Measurements from ENCODE around the gene TBPL1.
"Not testable (repeated sequence)": the region's sequence is repeated elsewhere in the genome, so short reads cannot be mapped to it uniquely, and the experiment has no call there.

TBPL1 gene

GRCh38 chr6:133954657-133955576 lies 1.9 kb downstream of the TBPL1 start:
- no peak for DNase-seq

DNA sequence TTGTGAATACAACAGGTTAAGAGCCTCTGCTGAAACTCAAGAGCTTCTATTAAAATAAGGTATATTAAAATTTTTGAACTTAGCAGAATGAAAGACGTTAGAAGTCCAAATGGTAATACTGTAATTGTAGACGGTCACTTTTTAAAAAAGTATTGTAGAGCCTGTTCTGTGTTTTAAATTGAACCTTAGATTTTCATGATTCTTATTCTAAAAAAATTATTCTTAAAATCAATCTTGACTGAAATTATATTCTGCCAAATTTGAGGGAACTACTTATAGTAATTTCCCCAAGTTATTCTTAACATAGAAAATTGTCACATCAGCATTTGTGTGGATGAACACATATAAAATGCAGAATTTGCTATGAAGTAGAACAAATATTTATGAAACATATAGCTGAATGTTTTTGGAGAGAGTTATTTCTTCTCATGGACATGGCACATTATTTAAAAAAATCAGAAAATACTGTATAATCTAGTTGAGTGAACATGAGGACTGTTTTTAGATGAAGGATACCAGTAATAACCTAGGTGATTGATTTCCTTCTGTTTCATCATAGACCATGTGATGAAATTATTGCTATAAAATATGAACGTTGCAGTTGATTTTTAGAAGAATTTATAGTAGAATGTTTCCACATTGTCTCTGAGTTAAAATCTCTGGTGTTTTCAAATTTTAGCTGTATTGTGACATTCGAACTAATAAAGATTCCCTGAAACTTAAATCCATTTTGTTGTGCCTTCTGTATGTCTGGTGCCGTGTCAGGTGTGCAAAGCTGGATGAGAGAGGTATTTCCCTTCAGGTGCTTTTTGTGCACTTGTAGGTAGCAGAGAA lies 2.8 kb downstream of the TBPL1 start:
- DNase-seq, result no peak

GRCh38 chr6:133956416-133957049 lies 3.5 kb downstream of the TBPL1 start:
- DNase-seq, result no peak

- DNase-seq, result no peak
These were observed 4.2 kb downstream of the TBPL1 start for GRCh38 chr6:133957227-133957626.

- no peak for DNase-seq
These were observed 4.8 kb downstream of the TBPL1 start for GRCh38 chr6:133957780-133958242.

GRCh38 chr6:133958791-133959190 lies 5.8 kb downstream of the TBPL1 start:
- no peak for DNase-seq

GRCh38 chr6:133959667-133960368 lies 6.8 kb downstream of the TBPL1 start:
- no peak for DNase-seq

GRCh38 chr6:133961831-133962230 lies 8.8 kb downstream of the TBPL1 start:
- no peak for DNase-seq

- no peak for DNase-seq
These were observed 11.0 kb downstream of the TBPL1 start for GRCh38 chr6:133964052-133964451.

GRCh38 chr6:133964702-133965101 lies 11.7 kb downstream of the TBPL1 start:
- no peak for DNase-seq

GRCh38 chr6:133965817-133966360 lies 12.9 kb downstream of the TBPL1 start:
- no peak for DNase-seq

GRCh38 chr6:133966654-133967329 lies 13.8 kb downstream of the TBPL1 start:
- no peak for DNase-seq

DNA sequence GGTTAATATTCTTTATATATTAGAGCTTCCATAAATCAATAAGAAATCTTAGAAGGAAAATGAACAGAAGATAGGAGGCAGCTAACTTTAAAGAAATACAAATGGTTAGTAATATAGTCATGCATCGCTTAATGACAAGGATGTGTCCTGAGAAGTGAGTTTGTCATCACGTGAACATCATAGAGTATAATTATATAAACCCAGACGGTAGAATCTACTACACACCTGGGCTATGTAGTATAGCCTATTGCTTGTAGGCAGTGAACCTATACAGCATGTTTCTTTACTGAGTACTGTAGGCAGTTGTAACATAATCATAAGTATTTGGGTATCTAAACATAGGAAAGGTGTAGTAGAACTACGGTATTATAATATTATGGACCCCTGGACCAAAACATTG lies 14.3 kb downstream of the TBPL1 start:
- no peak for DNase-seq

- DNase-seq, result not testable (repeated sequence)
These were observed 14.8 kb downstream of the TBPL1 start for GRCh38 chr6:133967835-133968234.

GRCh38 chr6:133969285-133969920 lies 16.4 kb downstream of the TBPL1 start:
- no peak for DNase-seq

DNA sequence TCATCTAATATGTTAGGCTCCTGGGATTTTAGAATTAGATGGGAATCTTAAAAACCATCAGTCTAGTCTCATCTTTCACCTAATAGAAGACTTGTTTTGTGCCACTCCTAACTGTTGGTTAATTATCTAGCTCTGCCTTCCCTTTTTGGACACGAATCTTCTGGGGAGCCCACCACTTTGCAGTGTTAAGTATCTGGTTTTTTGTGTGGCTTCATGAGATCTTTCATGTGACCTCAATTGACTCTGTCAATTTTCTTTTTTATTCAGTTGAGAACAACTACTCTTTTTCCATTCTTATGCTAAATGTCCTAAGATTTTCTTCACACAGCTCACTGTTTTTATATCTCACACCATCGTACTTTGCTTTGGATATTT lies 16.9 kb downstream of the TBPL1 start:
- DNase-seq, result no peak

GRCh38 chr6:133971861-133972260 lies 18.8 kb downstream of the TBPL1 start:
- DNase-seq, result no peak

DNA sequence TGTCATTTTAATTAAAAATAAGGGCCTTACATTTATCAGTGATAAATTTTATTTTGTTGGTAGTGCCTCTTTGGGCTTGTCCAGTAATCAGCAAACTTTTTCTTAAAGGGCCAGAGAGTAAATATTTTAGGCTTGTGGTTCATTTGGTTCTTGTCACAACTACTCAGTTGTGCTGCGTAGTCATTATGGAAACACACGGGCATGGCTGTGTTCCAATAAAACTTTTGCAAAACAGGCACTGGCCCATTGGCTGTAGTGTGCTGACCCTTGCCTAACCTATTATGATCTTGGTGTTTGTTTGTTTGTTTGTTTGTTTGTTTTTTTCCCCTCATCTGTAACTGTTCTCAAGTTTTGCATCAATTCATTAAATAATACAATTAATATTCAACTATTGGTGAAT lies 19.4 kb downstream of the TBPL1 start:
- DNase-seq, result no peak

DNA sequence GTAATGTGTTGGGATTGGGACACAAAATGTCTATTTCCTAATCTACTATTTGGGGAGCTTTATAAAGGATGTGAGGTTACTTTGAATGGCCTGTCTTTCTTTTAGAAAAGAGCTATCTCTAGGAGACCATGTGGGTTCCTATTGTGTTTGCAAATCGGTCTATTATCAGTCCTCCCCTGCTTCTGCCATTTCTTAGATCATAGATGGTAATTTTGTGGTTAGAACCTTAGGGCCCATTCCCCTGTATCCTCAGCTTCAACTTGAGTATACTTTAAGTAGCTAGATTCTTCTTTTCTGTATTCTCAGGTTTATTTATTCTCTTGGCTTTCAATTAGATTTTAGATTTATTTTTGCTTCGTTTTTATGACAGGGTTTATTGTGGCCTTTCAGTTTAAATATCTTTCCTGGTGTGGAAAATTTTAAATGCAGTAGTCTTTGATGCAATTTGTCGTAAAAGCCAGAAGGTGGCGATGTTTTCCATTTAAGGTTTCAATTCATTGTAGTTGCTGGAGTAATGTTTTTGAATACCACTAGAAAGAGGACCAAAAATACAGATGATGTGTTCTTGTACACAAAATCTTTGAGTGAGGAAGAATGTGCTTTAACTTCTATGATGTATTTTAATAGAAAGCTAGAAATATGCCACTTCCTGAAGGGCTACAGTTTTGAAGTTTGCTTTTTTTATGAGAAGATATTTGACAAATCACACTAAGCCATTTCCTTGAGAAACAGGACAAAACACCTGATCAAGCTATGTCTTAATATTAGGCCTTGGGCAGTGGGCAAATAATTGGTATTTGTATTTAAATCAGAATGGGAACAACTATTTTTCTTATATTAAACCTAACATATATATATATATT lies 20.3 kb downstream of the TBPL1 start:
- DNase-seq, result peak; percentile 39
